GM21360 (cell line): ENCODE results near the gene TTC13.

Experiments used
- ATAC-seq: cut with Tn5 transposase; IDR thresholded peaks from one replicate; pipeline ENCODE4 v1.9.1; 2021; ENCODE audit warnings: mild to moderate bottlenecking, moderate library complexity; ENCODE audit not compliant: unreplicated experiment

The TTC13 gene

DNA sequence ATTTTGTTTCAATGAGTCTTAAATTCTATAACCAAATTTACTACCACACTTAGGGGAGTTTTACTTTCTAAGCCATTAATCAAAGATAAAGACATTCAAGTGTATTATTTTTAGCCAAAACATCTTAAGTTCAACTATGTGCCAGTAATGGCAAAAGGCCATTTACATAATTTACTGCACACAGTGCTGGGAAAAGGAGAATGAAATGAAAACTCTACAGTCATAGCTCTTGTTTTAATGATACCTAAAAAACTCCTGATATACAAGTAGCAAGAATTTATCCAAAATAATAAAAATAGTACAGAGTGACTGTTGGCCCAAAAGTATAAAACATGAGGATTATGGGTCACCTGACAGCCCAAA is 67.9 kb downstream of the TTC13 start:
- no peak for ATAC-seq

DNA sequence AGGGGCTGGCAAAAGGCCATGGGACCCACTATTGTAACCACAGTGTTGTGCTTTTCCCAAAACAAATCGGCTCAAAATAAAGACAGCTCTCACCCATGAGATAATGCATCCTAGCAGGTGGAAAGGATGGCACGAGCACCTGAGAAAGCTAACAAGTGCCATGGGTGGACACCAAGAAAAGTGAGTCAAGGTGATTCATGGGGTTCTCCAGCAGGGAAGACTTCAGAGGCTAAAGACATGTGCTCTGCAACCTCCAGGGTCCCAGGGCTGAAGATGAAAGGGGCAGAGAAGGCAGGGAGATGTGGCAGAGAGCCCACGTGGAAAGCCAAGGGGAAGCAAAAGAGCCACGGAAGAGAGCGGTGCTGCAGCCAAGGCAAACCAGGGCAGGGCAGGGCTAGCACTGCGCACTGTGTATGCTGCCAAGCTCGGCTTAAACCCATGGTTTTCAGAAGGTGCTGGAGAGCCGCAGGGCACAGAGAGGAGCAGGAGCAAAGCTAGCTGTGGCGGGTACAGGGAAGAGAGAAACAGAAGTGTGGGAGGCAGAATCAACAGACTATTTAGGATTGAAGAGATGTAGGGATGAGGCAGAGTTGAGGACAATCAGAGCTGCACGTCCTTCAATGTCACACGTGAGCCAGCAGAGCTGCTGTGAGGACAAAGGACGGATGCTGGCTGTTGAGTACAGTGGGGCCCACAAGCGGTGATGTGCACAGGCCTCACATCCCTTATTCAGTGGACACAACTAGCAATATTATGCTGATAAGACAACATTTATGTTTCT is 68.5 kb downstream of the TTC13 start:
- ATAC-seq: no peak

DNA sequence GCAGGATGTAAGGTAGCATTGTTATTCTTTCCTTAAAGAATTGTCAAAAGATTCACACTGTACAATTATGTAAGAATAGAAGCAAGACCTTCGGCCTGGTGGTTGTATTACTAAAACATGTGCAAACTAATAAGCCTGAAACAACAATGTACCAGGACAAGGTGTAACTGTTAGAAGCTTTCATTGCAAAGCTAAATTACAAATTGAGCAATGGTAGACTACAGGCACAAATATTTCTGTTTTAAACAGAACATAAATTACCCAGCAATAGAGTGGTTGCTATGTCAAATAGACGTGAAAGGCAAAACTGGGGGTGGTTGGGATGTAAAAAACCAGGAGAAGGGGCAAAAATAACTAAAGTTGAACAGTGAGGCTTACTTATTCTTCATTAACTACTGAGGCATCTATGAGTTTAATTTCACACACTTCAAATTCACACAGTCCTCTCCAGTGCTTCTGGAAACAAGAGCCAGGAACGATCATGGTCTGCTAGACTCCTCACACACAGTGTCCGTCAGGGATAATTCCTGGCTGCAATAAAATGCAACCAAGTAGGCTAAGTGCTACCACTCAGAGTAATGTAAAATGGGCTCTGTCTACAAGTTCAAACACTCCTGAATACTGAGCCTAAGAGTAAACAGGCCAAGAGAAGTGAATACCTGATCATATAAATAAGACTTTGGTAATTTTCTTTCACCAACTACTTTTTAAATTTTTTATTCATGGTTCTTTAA is 71.0 kb downstream of the TTC13 start:
- no peak for ATAC-seq

DNA sequence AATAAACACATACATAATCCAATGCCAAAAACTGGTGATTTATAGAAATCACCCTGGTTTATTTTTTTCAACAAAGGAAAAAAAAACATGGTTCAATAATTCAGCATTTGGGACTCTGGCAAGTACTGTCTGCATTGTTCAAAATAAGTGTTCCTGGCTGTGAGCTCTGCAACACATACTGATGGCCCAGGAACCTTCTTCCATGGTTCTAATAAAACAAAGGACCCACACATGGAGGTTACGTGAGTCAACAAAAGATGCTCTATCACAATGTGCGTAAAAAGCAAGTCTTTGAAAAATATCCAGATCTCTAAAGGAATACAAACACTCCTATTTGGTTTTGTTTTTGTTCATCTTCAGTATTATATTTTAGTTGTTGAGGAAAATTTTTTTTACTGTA is 72.4 kb downstream of the TTC13 start:
- no peak for ATAC-seq

DNA sequence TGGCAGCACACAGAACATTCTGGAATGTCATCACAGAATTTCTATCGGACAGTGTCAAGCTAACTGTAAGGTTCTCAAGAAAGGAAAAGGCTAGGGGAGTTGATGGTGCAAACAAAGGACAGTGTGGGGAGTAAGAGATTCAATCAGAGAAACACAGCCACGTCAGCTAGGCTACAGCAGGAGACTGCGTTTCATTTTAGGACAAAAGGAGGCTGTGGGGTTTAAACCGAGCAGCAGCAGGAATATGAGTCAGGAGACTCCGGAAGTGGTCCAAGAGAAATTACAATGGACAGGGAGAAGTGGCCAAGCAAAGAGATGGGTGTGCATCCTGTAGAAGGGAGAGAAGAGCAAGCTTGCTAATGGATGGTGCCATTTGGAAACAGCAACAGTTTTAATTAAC is 72.9 kb downstream of the TTC13 start:
- ATAC-seq: no peak

DNA sequence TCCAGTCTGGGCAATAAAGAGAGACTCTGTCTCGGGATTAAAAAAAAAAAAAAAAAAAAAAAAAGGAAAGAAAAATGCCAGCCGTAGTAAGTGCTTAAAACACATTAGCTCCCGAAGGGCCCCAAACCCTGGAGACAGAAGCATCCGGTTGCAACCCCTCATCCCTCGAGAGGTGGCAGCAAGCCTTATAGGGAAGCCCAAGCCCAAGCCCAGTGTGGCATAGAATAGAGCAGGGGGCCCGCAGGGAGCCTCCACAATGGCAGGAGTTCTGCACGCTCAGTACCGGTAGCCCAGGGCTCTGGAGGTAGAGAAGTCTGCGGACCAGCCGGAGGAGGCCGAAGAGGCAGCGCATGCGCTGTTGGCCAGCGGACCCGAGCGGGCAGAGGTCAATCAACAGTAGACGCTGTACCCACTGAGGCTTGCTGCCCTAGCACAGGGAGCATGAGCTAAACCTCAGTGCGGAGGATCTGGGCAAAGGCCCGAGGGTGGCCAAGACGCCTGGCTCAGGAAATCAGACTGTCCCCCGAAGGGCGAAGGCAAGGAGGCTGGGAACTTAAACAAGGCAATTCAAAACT is 76.2 kb downstream of the TTC13 start:
- no peak for ATAC-seq

DNA sequence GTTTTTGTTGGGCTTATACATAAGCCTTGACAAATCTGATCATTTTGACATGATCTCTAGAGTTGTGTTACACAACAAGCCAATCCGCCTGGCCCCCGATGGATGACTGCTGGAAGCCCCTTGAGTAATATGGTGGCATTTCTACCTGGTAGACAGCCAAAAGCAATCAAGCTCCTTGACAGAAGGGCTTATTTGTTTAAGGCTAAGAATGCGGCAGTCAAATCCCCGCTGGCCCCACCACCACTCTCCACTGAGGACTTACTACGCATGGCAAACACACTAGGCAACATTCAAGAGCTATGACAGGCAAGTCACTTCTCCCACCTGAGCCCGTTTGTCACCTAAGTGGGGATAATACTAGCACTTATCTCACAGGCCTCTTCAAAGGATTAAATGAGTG is 77.0 kb downstream of the TTC13 start:
- ATAC-seq: no peak

DNA sequence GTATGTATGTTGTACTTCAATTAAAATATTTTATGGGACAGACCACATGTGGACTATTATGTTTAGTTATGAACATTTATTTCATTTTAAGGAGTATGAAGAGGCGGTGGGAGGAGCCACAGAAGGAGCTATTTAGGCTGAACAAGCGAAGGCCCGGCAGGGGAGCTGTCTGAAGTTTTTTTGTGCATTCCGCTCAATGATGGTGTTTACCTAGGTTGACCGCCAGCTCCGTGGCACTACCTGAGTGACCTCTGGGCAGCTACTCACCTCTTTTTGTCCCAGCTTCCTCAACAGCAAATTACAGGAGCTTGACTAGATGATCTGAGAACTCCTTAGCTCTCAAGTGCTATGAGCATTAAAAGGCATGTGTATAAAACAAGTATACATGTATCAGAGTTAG is 77.7 kb downstream of the TTC13 start:
- no peak for ATAC-seq

DNA sequence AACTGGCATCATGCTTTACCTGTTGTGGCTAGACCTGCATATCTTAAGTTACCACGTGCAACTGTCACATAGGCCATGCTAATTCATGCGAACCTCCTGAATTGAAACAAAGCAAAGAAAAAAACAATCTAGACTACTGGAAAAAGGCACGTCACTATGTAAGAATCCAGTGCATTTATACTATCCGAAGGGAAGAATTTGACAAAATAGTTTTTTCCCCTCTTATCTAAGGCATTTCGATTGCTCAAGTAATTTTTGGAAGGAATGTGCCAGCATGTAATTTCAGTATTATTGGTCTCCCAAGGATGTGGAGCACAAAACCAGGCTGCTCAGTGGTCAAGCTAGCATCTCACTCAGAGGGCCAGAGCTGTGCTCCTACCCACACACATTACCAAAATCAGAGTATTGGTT is 78.8 kb downstream of the TTC13 start:
- ATAC-seq: no peak

DNA sequence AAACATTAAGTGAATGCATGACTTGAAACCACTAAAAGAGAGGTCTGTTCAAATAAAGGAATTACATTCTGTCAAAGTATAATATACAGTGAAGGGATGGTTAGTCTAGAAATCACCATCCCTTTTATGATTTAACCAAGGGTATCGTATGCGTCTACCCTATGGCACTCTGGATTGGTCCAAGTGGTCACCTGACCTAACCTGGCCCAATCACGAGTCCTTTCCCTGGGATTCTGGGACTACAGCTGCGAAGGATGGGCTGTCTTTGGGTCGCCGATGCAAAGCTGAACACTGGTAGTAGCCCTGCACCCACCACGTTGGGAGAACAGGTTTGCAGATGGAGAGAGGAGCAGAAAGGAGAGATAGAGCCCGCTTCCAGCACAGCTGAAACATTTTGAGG is 79.9 kb downstream of the TTC13 start:
- ATAC-seq: no peak

DNA sequence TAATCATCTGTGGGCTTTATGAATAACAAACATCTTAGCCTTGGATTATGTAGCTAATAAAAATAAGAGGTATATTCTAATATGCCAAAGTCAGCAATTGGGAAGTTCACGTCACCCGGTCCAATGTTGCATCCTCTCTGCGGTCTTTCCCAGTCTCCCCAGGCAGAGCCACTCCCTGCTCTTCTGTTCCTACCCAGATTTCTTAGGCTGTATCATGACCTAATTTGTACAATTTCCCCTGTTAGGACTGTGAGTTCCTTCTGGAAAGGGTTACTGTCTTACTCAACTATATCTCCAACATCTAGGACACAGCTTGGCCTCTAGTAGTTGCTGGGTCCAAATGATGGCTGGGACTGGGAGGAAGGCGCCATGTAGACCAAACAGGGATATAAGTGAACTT is 80.5 kb downstream of the TTC13 start:
- no peak for ATAC-seq

DNA sequence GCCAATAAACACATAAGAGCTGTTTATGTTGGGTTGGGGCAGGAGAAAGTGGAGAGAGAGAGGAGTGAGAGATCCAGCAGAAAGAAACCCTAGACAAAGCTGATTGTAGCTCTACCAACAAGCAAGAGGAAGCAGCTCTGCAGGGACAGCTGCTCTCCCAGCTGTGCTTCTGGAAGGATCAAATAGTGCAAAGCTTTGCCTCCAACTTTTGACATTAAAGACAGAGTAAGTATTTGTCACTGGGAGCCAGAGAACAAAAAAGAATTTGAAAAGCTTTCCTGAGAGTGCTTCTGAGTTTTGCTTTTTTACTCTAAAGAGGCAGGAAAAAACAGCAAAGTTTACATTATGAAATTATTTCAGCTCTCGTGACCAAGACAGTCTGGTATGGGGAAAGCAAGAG is 81.9 kb downstream of the TTC13 start:
- no peak for ATAC-seq

DNA sequence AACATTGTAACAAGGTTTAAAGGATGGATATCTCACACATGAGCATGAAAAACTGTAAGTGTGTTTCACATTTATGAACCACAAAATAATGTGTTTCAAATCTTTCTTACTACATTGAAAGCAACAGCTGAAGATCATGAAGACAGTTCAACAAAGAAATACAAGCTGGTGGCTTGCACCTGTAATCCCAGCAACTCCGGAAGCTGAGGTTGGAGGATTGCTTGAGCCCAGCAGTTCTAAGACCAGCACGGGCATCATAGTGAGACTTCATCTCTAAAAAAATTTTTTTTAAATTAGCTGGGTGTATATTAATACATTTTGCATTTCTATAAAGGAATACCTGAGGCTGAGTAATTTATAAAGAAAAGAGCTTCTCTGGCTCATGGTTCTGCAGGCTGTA is 83.2 kb downstream of the TTC13 start:
- ATAC-seq: no peak

DNA sequence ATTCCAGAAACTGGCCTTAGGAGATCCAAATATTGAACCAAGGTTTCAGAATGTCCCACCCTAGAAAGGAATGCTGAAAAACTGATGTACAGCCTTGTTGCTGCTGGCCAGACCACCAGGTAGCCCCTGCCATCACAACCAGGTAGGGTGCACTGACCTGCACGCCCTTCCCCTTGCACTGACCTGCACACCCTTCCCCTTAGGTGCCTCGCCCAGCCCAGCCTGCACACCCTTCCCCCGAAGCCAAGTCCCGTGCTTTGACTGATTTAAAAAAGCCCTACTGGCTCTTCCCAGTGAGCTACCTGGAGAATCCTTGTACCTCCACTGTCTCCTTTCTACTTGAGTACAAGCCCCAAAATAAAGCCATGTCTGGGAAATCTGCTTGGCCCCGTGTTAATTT is 84.0 kb downstream of the TTC13 start:
- ATAC-seq: no peak

DNA sequence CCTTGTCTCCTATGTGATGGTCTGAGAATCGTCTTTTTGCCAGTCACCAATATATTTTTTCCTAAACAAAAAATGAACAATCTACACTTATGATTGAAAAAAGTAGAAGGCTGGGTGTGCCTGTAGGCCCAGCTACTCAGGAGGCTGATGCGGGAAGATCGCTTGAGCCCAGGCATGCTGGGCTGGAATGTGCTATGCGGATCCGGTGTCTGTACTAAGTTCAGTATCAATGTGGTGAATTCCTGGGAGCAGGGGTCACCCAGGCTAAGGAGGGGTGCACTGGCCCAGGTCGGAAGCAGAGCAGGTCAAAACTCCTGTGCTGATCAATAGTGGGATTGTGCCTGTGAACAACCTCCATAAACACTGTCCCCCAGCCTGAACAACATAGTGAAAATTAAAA is 84.6 kb downstream of the TTC13 start:
- ATAC-seq: no peak

DNA sequence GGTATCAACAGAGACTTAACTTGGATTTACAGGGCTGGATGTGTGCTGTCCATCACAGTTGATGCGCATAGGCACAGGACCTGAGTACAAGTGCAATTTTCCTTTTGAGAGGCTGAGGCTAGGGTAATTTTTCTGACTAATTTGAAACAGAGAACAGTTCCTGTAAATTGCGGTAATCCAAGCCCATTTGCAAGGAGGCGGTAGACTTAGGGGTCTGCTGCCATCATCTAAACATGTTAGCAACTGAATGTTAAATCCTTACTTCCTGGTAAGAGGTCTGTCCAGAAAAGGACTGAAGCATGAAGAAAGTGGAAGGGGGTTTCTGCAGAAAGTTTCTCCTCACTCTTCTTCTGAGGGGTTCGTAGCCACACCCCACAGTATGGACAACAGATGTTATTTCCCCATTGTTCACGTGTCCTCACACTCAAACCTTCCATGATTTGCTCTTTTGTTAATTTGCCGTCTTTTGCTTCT is 86.6 kb downstream of the TTC13 start:
- ATAC-seq: peak; percentile 64

DNA sequence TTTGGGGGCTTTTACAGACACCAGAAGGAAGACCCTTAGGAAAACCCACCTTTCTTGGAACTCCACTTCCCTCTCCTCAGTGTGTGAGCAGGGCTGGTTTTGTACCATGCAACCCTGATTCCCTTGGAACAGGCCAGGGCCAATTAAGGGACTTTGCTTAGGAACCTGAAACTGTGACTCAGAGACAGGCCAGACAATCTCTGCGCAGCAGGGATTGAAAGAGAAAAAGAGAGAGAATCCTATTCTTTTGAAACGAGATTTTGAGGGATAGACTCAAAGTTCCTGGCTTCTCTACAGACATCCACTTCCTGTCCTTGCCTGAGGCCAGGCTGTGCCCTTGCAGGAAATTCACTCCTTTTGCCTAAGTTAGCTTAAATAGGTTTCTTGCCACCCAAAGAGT is 87.2 kb downstream of the TTC13 start:
- ATAC-seq: no peak

DNA sequence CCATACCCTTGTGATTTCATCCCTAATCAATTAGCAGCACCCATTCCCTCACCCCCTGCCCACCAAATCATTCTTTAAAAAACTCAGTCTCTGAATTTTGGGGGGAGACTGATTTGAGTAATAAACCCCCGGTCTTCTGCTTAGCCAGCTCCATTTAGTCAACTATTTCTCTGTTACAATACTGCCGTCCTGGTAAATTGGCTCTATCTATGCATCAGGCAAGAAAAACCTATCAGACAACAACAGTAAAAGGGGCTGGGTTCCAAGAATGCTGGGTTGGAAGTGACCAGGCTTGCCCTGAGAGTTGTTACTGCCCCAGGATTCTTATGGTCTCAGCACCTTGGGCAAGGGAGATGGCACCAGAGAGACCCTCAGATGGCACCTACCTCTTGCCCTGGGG is 94.0 kb downstream of the TTC13 start:
- ATAC-seq: no peak

DNA sequence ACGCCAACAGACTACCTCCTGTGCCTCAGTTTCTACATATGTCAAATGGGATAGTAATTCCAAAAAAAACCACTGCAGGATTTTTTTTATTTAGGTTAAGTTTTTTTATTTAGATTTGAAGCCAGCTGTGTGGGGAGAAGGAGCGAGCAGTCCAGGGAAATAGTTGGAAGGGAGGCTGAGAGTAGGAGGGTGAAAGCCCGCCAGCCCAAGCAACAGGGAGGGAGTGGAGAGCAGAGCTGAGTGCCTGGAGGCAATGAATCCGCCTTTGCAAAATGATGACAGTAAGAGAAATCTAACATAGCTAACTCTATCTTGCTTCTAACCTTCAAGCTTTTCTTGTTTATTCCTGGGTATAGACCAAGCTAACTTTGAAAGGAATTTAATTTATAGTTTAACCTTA is 94.7 kb downstream of the TTC13 start:
- ATAC-seq: no peak

DNA sequence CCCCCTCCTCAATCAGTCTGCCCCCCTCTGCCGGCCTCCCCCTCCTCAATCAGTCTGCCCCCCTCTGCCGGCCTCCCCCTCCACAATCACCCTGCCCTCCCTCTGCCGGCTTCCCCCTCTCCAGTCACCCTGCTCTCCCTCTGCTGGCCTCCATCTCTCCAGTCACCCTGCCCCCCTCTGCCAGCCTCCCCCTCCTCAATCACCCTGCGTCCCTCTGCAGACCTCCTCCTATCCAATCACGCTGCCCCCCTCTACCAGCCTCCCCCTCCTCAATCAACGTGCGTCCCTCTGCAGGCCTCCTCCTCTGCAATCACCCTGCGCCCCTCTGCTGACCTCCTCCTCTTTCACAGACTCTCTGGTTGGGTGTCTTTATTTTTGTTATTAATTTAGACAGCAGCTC is 98.9 kb downstream of the TTC13 start:
- ATAC-seq: no peak

DNA sequence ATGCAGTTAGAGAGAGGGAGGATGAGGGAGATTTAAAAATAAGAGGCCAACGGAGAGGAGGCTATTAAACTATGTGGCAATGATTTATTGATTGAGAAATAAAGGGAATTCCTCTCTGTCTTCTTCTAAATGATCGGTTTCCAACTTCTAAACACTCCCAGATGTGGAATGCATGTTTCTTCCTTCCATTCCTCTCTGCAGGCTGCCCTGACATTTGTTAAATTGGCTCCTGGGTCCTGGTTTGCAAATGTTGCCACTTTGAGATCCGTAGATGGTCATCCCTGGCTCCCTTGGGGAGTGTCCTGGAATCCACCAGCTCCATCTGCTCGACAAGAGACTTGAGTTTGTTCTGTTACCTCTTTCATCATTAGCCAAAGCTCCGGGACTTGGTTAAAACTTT is 100.1 kb downstream of the TTC13 start:
- no peak for ATAC-seq

DNA sequence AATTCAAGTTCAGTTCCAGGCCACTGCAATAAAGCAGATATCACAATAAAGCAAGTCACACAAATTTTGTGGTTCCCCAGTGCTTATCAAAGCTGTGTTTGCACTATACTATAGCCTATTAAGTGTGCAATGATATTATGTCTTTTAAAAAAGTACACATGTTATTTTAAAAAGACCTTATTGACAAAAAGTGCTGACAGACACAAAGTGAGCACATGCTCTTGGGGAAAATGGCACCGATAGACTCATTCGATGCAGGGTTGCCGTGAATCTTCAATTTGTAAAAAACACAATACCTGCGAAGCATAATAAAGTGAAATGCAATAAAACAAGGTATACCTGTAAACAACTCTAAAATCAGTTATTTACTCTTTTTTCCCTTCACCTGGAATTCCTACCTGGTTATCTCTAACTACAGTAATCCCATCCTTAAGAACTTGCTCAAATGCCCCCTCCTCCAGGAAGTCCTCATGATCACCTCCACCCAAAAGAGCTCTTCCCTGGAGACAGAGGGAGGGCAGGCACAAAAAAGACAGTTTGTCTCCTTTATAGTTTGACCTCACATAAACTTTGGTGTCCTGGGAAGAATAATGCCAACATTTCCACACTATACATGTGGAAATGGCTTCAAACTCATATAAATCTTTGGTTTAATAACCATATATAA is 100.6 kb downstream of the TTC13 start:
- no peak for ATAC-seq
